NT2/D1 (cell line): ENCODE measurements around the gene ELK1.

Experiments used
- SUZ12 ChIP-seq: IDR thresholded peaks from 2 replicates; pipeline ENCODE4 v1.6.1; 2011; ENCODE audit not compliant: insufficient read length, insufficient read depth; ENCODE audit errors: extremely low read depth
- YY1 ChIP-seq: IDR thresholded peaks from 2 replicates; pipeline ENCODE4 v1.6.1; 2011; ENCODE audit not compliant: insufficient read length, insufficient read depth

GRCh38 chrX:47625365-47625764 lies 25.0 kb downstream of the ELK1 start:
- TF ChIP-seq SUZ12 (no peak), YY1 (no peak)
